Activated CD4-positive, alpha-beta T cell treated with anti-CD3 and anti-CD28 coated beads, Interleukin-2, amount 10 ng/mL, durations not matched to agents 24 days and 14 days (primary cell): ENCODE measurements around the gene HIRIP3. TPM values are rescaled to one million over a fixed set of nuclear protein-coding genes. Genes with fewer than 3 reads are reported as not detected.
"Not testable (repeated sequence)": the region's sequence is repeated elsewhere in the genome, so short reads cannot be mapped to it uniquely, and the experiment has no call there.

Source experiments
- DNase-seq: peaks from one replicate; pipeline ENCODE4 v3.0.0; 2022
- H3K27ac Mint-ChIP-seq: one replicate; pipeline ENCODE4 v1.8.0; 2022; ENCODE audit warnings: mild to moderate bottlenecking, mixed read lengths
- H3K27me3 Mint-ChIP-seq: one replicate; pipeline ENCODE4 v1.8.0; 2022; ENCODE audit warnings: mixed read lengths
- H3K36me3 Mint-ChIP-seq: one replicate; pipeline ENCODE4 v1.8.0; 2022; ENCODE audit warnings: low read depth, mild to moderate bottlenecking, mixed read lengths
- H3K4me1 Mint-ChIP-seq: one replicate; pipeline ENCODE4 v1.8.0; 2021; ENCODE audit warnings: mixed read lengths
- H3K4me3 Mint-ChIP-seq: one replicate; pipeline ENCODE4 v1.8.0; 2022; ENCODE audit warnings: mild to moderate bottlenecking, moderate library complexity, mixed read lengths
- H3K9me3 Mint-ChIP-seq: one replicate; pipeline ENCODE4 v1.8.0; 2021; ENCODE audit warnings: mixed read lengths
- intact Hi-C: fragments of 100-400 bp; cut with micrococcal nuclease; formaldehyde crosslinking; loops from one replicate; pipeline ENCODE4 v1.15.1; 2023
- total RNA-seq: library from RNA; stranded (reverse); gene quantifications from 2 replicates; pipeline ENCODE4 v1.2.3, GENCODE V29; 2022

Gene HIRIP3
- total RNA-seq, 1 donor from 2014 or later, result 47.7 TPM

DNA sequence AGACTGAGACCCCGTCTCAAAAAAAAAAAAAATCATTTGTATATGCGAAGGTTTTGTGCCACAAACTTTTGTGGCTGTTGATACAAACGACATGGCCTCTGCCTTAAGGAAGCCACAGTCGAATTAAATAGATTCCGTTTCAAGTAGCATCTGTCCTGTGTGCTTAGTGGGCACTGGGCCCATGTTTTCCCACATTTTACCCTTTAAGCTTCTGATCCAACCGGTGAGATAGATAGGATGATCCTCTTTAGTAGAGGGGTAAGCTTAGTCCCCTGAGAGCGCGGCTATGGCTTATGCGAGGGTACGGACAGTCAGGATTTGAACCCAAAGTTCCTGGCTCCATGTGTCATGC is 34.3 kb downstream of the HIRIP3 start:
- H3K9me3 Mint-ChIP-seq, result no peaks in the 10 kb centered on the region

DNA sequence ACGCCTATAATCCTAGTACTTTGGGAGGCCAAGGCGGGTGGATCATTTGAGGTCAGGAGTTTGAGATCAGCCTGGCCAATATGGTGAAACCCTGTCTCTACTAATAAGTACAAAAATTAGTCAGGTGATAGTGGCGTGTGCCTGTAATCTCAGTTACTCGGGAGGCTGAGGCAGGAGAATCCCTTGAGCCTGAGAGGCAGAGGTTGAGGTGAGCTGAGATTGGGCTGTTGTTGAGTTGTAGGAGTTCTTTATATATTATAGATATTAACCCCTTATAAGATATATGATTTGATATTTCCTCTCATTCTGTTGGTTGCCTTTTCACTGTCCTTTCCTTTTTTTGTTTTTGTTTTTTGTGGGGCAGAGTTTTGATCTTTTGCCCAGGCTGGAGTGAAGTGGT is 35.6 kb downstream of the HIRIP3 start:
- H3K36me3 Mint-ChIP-seq, H3K9me3 Mint-ChIP-seq, intact Hi-C loops, DNase-seq, H3K4me3 Mint-ChIP-seq, H3K27me3 Mint-ChIP-seq, H3K27ac Mint-ChIP-seq: not testable (repeated sequence)
- peaks cover 14% of the 10 kb centered on the region for H3K4me1 Mint-ChIP-seq

More for the DNA sequence above, 34.3 kb downstream of the HIRIP3 start:
- peaks cover 9% of the 10 kb centered on the region for H3K36me3 Mint-ChIP-seq
- H3K27ac Mint-ChIP-seq, result peak overlapping the region; percentile 83
- peak overlapping the region; percentile 92 for H3K4me3 Mint-ChIP-seq
- H3K4me1 Mint-ChIP-seq, result peaks cover 15% of the 10 kb centered on the region
- intact Hi-C loops, result loop anchor here (1.0 kb wide), 1 partner anchor 36 kb away; no protein-coding TSS in a partner anchor
- DNase-seq, result no peak
- H3K27me3 Mint-ChIP-seq, result no peaks in the 10 kb centered on the region

DNA sequence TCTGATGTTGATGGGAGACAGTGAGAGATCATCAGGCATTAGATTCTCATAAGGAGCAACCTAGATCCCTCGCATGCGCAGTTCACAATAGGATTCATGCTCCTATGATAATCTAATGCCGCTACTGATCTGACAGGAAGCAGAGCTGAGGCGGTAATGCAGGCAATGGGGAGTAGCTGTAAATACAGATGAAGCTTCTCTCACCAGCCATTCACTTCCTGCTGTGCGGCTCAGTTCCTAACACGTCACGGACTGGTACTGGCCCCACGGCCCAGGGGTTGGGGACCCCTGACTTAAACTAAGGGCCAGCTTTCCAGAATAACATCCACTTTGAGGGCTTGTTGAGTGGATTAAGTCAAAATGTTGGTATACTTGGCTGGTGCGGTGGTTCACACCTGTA is 36.1 kb downstream of the HIRIP3 start:
- H3K27ac Mint-ChIP-seq, result no peak overlapping the region
- no peak overlapping the region for H3K4me3 Mint-ChIP-seq
- no peaks in the 10 kb centered on the region for H3K9me3 Mint-ChIP-seq
- DNase-seq, result no peak
- intact Hi-C loops, result no loop called here
- H3K36me3 Mint-ChIP-seq, result peaks cover 2% of the 10 kb centered on the region
- peaks cover 3% of the 10 kb centered on the region for H3K27me3 Mint-ChIP-seq
- peaks cover 14% of the 10 kb centered on the region for H3K4me1 Mint-ChIP-seq

DNA sequence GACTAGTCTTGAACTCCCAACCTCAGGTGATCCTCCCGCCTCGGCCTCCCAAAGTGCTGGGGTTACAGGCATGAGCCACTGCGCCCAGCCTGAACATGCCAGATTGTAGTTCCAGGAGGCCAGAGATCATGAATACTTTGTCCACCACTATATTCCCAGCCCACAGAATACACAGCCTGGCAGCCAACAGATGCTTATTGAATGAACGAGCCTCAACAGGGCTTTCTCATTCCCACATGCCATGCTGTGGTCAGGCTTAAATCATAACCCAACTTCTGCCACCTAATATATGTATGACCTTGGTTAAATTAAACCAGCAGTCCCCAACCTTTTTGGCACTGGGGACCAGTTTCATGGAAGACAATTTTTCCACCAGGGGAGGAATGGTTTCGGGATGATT is 36.7 kb downstream of the HIRIP3 start:
- no peak overlapping the region for H3K27ac Mint-ChIP-seq
- intact Hi-C loops, result no loop called here
- no peak for DNase-seq
- no peak overlapping the region for H3K4me3 Mint-ChIP-seq
- no peaks in the 10 kb centered on the region for H3K9me3 Mint-ChIP-seq
- H3K36me3 Mint-ChIP-seq, result peaks cover 2% of the 10 kb centered on the region
- peaks cover 5% of the 10 kb centered on the region for H3K27me3 Mint-ChIP-seq
- peaks cover 14% of the 10 kb centered on the region for H3K4me1 Mint-ChIP-seq

DNA sequence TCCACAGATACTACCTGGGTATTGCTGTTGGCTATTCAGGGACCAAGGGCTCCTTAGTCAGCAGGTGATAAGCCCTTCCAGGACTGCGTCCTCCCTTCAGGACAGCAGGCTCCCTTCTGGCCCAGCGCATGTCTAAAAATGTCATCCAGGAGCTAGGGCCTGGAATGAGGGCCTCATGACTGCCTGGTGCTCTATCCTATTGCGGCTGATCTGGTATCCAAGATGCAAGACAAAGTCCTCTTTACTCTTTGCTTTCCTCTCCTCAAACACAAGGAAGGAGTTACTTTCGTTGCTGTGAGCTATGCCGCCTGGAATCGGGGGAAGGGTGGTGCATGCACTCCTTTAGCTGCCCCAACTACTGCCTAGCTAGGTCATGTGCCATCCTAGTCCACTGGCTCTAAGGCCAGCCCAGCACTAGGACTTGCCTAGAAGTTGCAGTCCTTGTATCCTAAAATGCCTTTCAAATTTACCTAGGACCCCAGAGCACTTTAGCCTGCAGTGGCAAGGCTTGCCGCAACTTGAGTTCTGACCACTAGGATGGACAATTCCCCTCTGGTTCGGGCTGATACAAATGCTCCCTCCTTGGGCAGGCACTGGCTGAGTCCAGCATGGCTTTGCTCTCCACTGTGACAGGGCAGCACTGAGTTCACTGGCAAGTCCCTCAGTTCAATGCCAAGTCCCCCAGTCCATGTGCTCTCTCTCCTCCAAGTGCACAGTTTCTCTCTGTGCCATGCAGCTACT is 43.6 kb downstream of the HIRIP3 start:
- Mint-ChIP-seq H3K4me3 (no peak overlapping the region), H3K27ac (no peak overlapping the region), H3K36me3 (no peaks in the 10 kb centered on the region), H3K4me1 (no peaks in the 10 kb centered on the region), H3K9me3 (peaks cover 3% of the 10 kb centered on the region), H3K27me3 (peaks cover 5% of the 10 kb centered on the region)
- no peak for DNase-seq
- intact Hi-C loops, result no loop called here

DNA sequence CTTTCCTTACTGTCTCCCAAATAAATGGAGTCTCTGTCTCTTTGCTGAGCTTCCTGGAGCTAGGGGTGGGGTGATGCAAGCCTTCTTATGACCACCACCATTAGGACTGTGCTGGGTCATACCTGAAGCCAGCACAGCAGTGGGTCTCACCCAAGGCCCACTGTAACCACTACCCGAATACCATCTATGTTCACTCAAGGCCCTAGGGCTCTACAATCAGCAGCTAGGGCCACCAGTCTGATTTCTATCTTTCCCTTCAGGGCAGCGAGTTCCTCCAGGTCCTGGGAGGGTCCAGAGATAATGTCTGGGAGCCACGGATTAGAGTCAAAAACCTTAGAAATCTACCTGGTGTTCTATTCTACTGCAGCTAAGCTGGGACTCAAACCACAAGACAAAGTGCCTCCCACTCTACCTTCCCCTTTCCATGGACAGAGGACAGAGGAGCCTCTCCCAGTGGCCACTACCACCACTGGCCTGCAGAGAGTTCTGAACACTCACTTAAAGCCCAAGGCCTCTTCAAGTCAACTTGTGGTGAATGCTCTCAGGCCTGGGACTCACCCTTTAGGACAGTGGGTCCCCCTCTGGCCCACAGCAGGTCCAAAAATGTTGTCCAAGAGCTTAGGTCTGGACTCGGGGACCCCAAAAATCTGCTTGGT is 44.5 kb downstream of the HIRIP3 start:
- no peak for DNase-seq
- Mint-ChIP-seq H3K9me3 (peaks cover 3% of the 10 kb centered on the region), H3K4me3 (no peak overlapping the region), H3K27me3 (peaks cover 5% of the 10 kb centered on the region), H3K27ac (no peak overlapping the region), H3K36me3 (no peaks in the 10 kb centered on the region), H3K4me1 (no peaks in the 10 kb centered on the region)
- intact Hi-C loops, result no loop called here

DNA sequence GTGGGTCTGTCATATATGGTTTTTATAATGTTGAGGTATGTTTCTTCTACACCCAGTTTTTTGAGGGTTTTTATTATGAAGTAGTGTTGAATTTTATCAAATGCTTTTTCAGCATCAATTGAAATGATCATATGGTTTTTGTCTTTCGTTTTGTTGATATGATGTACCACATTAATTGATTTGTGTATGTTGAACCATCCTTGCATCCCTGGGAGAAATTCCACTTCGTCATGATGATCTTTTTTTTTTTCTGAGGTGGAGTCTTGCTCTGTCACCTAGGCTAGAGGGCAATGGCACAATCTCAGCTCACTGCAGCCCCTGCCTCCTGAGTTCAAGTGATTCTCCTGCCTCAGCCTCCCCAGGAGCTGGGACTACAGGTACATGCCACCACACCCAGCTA is 47.5 kb downstream of the HIRIP3 start:
- H3K36me3 Mint-ChIP-seq, result no peaks in the 10 kb centered on the region
- no peak overlapping the region for H3K27ac Mint-ChIP-seq
- no peak overlapping the region for H3K4me3 Mint-ChIP-seq
- DNase-seq, result no peak
- H3K27me3 Mint-ChIP-seq, result peaks cover 6% of the 10 kb centered on the region
- intact Hi-C loops, result no loop called here
- peaks cover 3% of the 10 kb centered on the region for H3K9me3 Mint-ChIP-seq
- H3K4me1 Mint-ChIP-seq, result peaks cover 4% of the 10 kb centered on the region

DNA sequence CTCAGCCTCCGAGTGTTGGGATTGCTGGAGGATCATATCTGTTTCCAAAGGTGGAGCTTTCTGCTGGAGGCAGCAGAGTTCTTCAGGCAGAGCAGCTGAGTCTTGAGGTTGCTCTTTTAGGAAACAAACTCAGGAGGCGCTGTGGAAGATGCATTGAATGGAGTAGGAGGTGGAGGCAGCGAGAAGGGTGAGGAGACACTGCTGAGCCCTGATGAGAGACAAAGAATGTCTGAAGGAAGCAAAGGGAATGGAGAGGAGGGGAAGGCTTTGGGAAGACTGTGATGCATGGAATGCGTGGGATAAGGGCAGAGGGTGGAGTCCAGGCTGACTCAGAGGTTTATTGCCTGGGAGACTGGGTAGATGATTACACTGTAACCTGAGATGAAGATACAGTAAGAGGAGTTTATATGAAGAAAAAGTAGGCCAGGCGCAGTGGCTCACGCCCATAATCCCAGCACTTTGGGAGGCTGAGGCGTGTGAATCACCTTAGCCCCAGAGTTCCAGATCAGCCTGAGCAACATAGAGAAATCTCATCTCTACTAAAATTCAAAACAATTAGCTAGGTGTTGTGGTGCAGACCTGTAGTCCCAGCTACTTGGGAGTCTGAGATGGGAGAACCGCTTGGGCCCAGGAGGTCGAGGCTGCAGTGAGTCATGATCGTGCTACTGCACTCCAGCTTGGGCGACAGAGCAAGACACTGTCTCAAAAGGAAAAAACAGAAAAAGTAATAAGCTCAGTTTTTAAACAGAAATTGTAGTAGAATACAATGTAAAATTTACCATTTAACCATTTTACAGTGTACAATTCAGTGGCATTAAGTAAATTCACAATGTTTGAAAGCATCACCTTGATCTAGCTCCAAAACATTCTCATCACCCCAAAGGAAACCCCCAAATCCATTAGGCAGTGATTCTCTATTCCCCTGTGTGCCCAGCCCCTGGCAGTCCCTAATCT is 51.3 kb downstream of the HIRIP3 start:
- peaks cover 15% of the 10 kb centered on the region for H3K27me3 Mint-ChIP-seq
- DNase-seq, result no peak
- no peak overlapping the region for H3K4me3 Mint-ChIP-seq
- H3K9me3 Mint-ChIP-seq, result no peaks in the 10 kb centered on the region
- no peak overlapping the region for H3K27ac Mint-ChIP-seq
- no peaks in the 10 kb centered on the region for H3K36me3 Mint-ChIP-seq
- intact Hi-C loops, result no loop called here
- peaks cover 5% of the 10 kb centered on the region for H3K4me1 Mint-ChIP-seq

Other genes with a start within 250 kb of the HIRIP3 start
- gene C16orf54, start 249.6 kb downstream of the HIRIP3 start, total RNA-seq, result 17.0 and 17.8 TPM in 2 replicates
- not detected in 2 replicates for gene ZG16, start 217.4 kb downstream of the HIRIP3 start, total RNA-seq
- 132 TPM in 2 replicates for gene KIF22, start 204.9 kb downstream of the HIRIP3 start, total RNA-seq
- 378 and 380 TPM in 2 replicates for gene MAZ, start 189.1 kb downstream of the HIRIP3 start, total RNA-seq
- gene PRRT2, start 183.4 kb downstream of the HIRIP3 start, total RNA-seq, result 1.6 and 1.7 TPM in 2 replicates
- gene PAGR1, start 179.5 kb downstream of the HIRIP3 start, total RNA-seq, result 25.8 and 27.0 TPM in 2 replicates
- 116 and 122 TPM in 2 replicates for gene MVP, start 175.2 kb downstream of the HIRIP3 start, total RNA-seq
- 69.2 and 71.2 TPM in 2 replicates for gene CDIPT, start 132.4 kb downstream of the HIRIP3 start, total RNA-seq
- gene SEZ6L2, start 96.1 kb downstream of the HIRIP3 start, total RNA-seq, result 0.26 and 0.61 TPM in 2 replicates
- gene ASPHD1, start 95.1 kb downstream of the HIRIP3 start, total RNA-seq, result 4.4 and 4.8 TPM in 2 replicates
- 51.4 and 58.8 TPM in 2 replicates for gene KCTD13, start 69.4 kb downstream of the HIRIP3 start, total RNA-seq
- gene TMEM219, start 33.5 kb downstream of the HIRIP3 start, total RNA-seq, result 41.7 and 43.8 TPM in 2 replicates
- gene TAOK2, start 21.7 kb downstream of the HIRIP3 start, total RNA-seq, result 35.8 and 38.7 TPM in 2 replicates
- 129 and 133 TPM in 2 replicates for gene INO80E, start 624 bp upstream of the HIRIP3 start, total RNA-seq
- gene DOC2A, start 15.4 kb upstream of the HIRIP3 start, total RNA-seq, result 2.7 and 3.2 TPM in 2 replicates
- gene C16orf92, start 27.6 kb upstream of the HIRIP3 start, total RNA-seq, result not detected in 2 replicates
- 1.5 and 1.8 TPM in 2 replicates for gene TLCD3B, start 35.7 kb upstream of the HIRIP3 start, total RNA-seq
- gene ALDOA, start 70.1 kb upstream of the HIRIP3 start, total RNA-seq, result 2,074 and 2,109 TPM in 2 replicates
- 144 and 145 TPM in 2 replicates for gene PPP4C, start 80.4 kb upstream of the HIRIP3 start, total RNA-seq
- 2.1 TPM in 2 replicates for gene TBX6, start 96.3 kb upstream of the HIRIP3 start, total RNA-seq
- gene YPEL3, start 100.6 kb upstream of the HIRIP3 start, total RNA-seq, result 11.8 and 11.9 TPM in 2 replicates
- gene GDPD3, start 117.9 kb upstream of the HIRIP3 start, total RNA-seq, result 6.0 and 6.6 TPM in 2 replicates
- gene MAPK3, start 127.6 kb upstream of the HIRIP3 start, total RNA-seq, result 53.9 and 56.4 TPM in 2 replicates
- 748 and 758 TPM in 2 replicates for gene CORO1A, start 188.0 kb upstream of the HIRIP3 start, total RNA-seq
- 280 and 300 TPM in 2 replicates for gene BOLA2B, start 198.0 kb upstream of the HIRIP3 start, total RNA-seq
- 73.0 and 80.7 TPM in 2 replicates for gene SLX1A, start 198.3 kb upstream of the HIRIP3 start, total RNA-seq
- 15.6 and 24.5 TPM in 2 replicates for gene SULT1A3, start 203.6 kb upstream of the HIRIP3 start, total RNA-seq